HepG2 (cell line): ENCODE results near the gene GNPDA1. TPM values are rescaled to one million over a fixed set of nuclear protein-coding genes. Genes with fewer than 3 reads are reported as not detected.

Experiments
- ATAC-seq: fragments of 200-7000 bp; cut with Tn5 transposase; 3 replicates; pipeline ENCODE4 v1.9.1; 2020; ENCODE audit warnings: mild to moderate bottlenecking, moderate library complexity
- Bru-seq: library from RNA; stranded (reverse); fragments of 400-500 nt; gene quantifications from one replicate; lab custom pipeline; 2021; lab: Mats Ljungman, UMichigan
- BruChase-seq, 2 experiments: library from RNA; stranded (reverse); fragments of 400-500 nt; gene quantifications; one replicate each; lab custom pipeline; 2021; lab: Mats Ljungman, UMichigan
- BruUV-seq: library from RNA; stranded (reverse); fragments of 400-500 nt; replicated peaks from 2 replicates; lab custom pipeline; 2021; lab: Mats Ljungman, UMichigan
- CTCF ChIA-PET: fragments of 300-600 bp; formaldehyde crosslinking; extraction: SDS; loops from one replicate; lab custom pipeline; 2021; ENCODE audit warnings: low total read pairs, inconsistent platforms, low intra/inter-chr PET ratio; lab: Yijun Ruan, JAX
- POLR2A ChIA-PET: fragments of 350-600 bp; sonication (Branson Sonifier 250); formaldehyde crosslinking; loops from one replicate; lab custom pipeline; 2020; ENCODE audit warnings: antibody characterized with exemption, inconsistent platforms; lab: Yijun Ruan, JAX
- DNase-seq: peaks from one replicate; pipeline ENCODE4 v3.0.0-alpha.2; 2015; ENCODE audit warnings: low spot score
- FAIRE-seq: peaks from 3 replicates; lab custom pipeline; 2011; peaks lifted over from hg19 to GRCh38; lab: Jason Lieb, UNC
- H2AFZ ChIP-seq: one replicate; pipeline ENCODE4 v1.6.1; 2011; ENCODE audit warnings: low read length, inconsistent platforms
- H3K27ac ChIP-seq: fragments of 300-600 bp; 3 replicates; pipeline ENCODE4 v1.8.0; 2011; ENCODE audit warnings: mixed run types, mild to moderate bottlenecking, mixed read lengths, low read length, inconsistent platforms; ENCODE audit not compliant: insufficient read depth; ENCODE audit errors: extremely low read length
- H3K27me3 ChIP-seq, 2 experiments: fragments of 200-600 bp in 1 of 2; 2 replicates in 1 of 2; 3 replicates in 1 of 2; pipeline versions ENCODE4 v1.6.0 to v1.8.0; 2011; ENCODE audit warnings: low read length in 2 of 2, mild to moderate bottlenecking in 2 of 2, moderate library complexity in 2 of 2, inconsistent platforms in 1 of 2; ENCODE audit not compliant: insufficient read depth in 2 of 2, control insufficient read depth in 1 of 2
- H3K36me3 ChIP-seq, 2 experiments: fragments of 200-600 bp in 1 of 2; replicated peaks in 1 of 2; 2 replicates in 1 of 2; 3 replicates in 1 of 2; pipeline versions ENCODE4 v1.5.1 to v1.8.0; 2011; ENCODE audit warnings: low read length in 2 of 2, inconsistent platforms in 1 of 2; ENCODE audit not compliant: insufficient read depth in 2 of 2, control insufficient read depth in 1 of 2
- H3K4me1 ChIP-seq: 2 replicates; pipeline ENCODE4 v1.5.1; 2012; ENCODE audit warnings: low read length, inconsistent platforms; ENCODE audit not compliant: insufficient read depth
- H3K4me2 ChIP-seq: 2 replicates; pipeline ENCODE4 v1.6.0; 2011; ENCODE audit warnings: low read depth, low read length, inconsistent platforms
- H3K4me3 ChIP-seq, 3 experiments: fragments of 200-600 bp in 1 of 3; sonication (generic), shearing (Covaris generic) in 1 of 3; replicated peaks in 1 of 3; 2 replicates each; pipeline ENCODE4 v1.5.1; 2011 to 2016; ENCODE audit warnings: low read length in 3 of 3, inconsistent platforms in 2 of 3, low read depth in 2 of 3, mild to moderate bottlenecking in 2 of 3, control low read depth in 1 of 3, mixed read lengths in 1 of 3; ENCODE audit not compliant: insufficient read depth in 1 of 3
- H3K79me2 ChIP-seq: one replicate; pipeline ENCODE4 v1.6.1; 2011; ENCODE audit warnings: low read length, inconsistent platforms; ENCODE audit not compliant: insufficient read depth
- H3K9ac ChIP-seq: 2 replicates; pipeline ENCODE4 v1.6.0; 2011; ENCODE audit warnings: mild to moderate bottlenecking, low read depth, low read length, inconsistent platforms; ENCODE audit not compliant: insufficient read depth
- H3K9me3 ChIP-seq: 2 replicates; pipeline ENCODE4 v1.5.1; 2012; ENCODE audit warnings: mild to moderate bottlenecking, low read length
- H4K20me1 ChIP-seq: 2 replicates; pipeline ENCODE4 v1.6.0; 2011; ENCODE audit warnings: inconsistent platforms, mild to moderate bottlenecking, low read length, moderate library complexity; ENCODE audit not compliant: insufficient read depth
- BHLHE40 ChIP-seq: IDR thresholded peaks from 2 replicates; pipeline ENCODE4 v1.6.1; 2011; ENCODE audit warnings: low read length, improper control_type of control experiment
- CBFB ChIP-seq: sonication (generic); formaldehyde crosslinking; IDR thresholded peaks from 2 replicates; pipeline ENCODE4 v1.4.0; 2020; ENCODE audit warnings: missing genetic modification reagents
- HNF4G ChIP-seq, 2 experiments: sonication (generic) in 1 of 2; formaldehyde crosslinking in 1 of 2; IDR thresholded peaks; 2 replicates each; pipeline versions ENCODE4 v1.4.0 to v1.6.1; 2011 to 2020; ENCODE audit warnings: borderline replicate concordance in 2 of 2, low read depth in 2 of 2, mild to moderate bottlenecking in 2 of 2, low read length in 1 of 2, missing genetic modification reagents in 1 of 2, moderate library complexity in 1 of 2
- KDM2A ChIP-seq: sonication (generic); formaldehyde crosslinking; IDR thresholded peaks from 2 replicates; pipeline ENCODE4 v1.4.0; 2020; ENCODE audit warnings: low read depth, missing genetic modification reagents, borderline replicate concordance
- KLF9 ChIP-seq: IDR thresholded peaks from 2 replicates; pipeline ENCODE4 v1.6.1; 2016; ENCODE audit warnings: low read depth
- MXI1 ChIP-seq: IDR thresholded peaks from 3 replicates; pipeline ENCODE4 v1.6.1; 2012; ENCODE audit warnings: low read depth, low read length, inconsistent platforms, borderline replicate concordance
- PHF8 ChIP-seq: sonication (generic); formaldehyde crosslinking; IDR thresholded peaks from 2 replicates; pipeline ENCODE4 v1.5.0; 2020; ENCODE audit warnings: missing genetic modification reagents
- PRMT3 ChIP-seq: sonication (generic); formaldehyde crosslinking; IDR thresholded peaks from 2 replicates; pipeline ENCODE4 v1.8.1; 2022; ENCODE audit warnings: low read depth, mild to moderate bottlenecking, moderate library complexity, missing genetic modification reagents, borderline replicate concordance
- ZNF160 ChIP-seq: sonication (generic); formaldehyde crosslinking; IDR thresholded peaks from 2 replicates; pipeline ENCODE4 v1.8.0; 2022; ENCODE audit warnings: mild to moderate bottlenecking, inconsistent platforms, missing genetic modification reagents
- ZNF256 ChIP-seq: sonication (generic); formaldehyde crosslinking; conservative IDR thresholded peaks from 2 replicates; pipeline ENCODE4 v1.4.0; 2020; ENCODE audit warnings: missing genetic modification reagents
- ZNF747 ChIP-seq: sonication (generic); formaldehyde crosslinking; IDR thresholded peaks from 2 replicates; pipeline ENCODE4 v1.8.1; 2023; ENCODE audit warnings: missing genetic modification reagents, mild to moderate bottlenecking, borderline replicate concordance
- WGBS: methylation state at CpG from one replicate; pipeline ENCODE4 v1.1.6; 2017; ENCODE audit warnings: low lambda C conversion rate; 5-methylcytosine and 5-hydroxymethylcytosine counted together
- in situ Hi-C: cut with HindIII; loops from 2 replicates; pipeline ENCODE4 v1.10.0; 2017; ENCODE audit warnings: low pct_unique_long_range_greater_than_20kb; ENCODE audit not compliant: extremely low pct_ligation_motif_present
- intact Hi-C: fragments of 100-400 bp; cut with micrococcal nuclease; formaldehyde crosslinking; loops from one replicate; pipeline ENCODE4 v1.10.0; 2022; ENCODE audit not compliant: unreplicated experiment
- long read RNA-seq, 2 experiments: library from RNA in 1 of 2; library from polyadenylated mRNA in 1 of 2; stranded (forward) in 1 of 2; unstranded in 1 of 2; transcript quantifications; one replicate each; pipeline ENCODE4 v2.0.0, GENCODE V29; 2019 to 2022
- polyA minus RNA-seq, 3 experiments: library from RNA; depleted of rRNA, polyadenylated mRNA; stranded (reverse); fragments of >200 nt; gene quantifications; 2 replicates each; pipeline ENCODE4 v1.2.3, GENCODE V29; 2011; ENCODE audit warnings: low replicate concordance in 1 of 3
- polyA plus RNA-seq, 8 experiments: library from polyadenylated mRNA; depleted of rRNA in 3 of 8; stranded (reverse) in 7 of 8; unstranded in 1 of 8; fragments of >200 nt; fragmentation: Illumina TruSeq in 4 of 8; extraction: Trizol in 4 of 8; gene quantifications; 2 replicates each; pipeline versions ENCODE4 v1.2.1 to v1.2.3, GENCODE V29; 2011 to 2016; ENCODE audit warnings: low read depth in 4 of 8, missing spikeins in 1 of 8, mixed read lengths in 1 of 8; ENCODE audit not compliant: insufficient read depth in 1 of 8
- total RNA-seq, 5 experiments: library from RNA; depleted of rRNA; stranded (reverse); fragments of >200 nt; fragmentation: Illumina TruSeq; extraction: Trizol; gene quantifications; 2 replicates each; pipeline ENCODE4 v1.2.3, GENCODE V29; 2016; ENCODE audit warnings: low read depth in 1 of 5
- TF ChIP-seq, protein P1 (sequence below): sonication (generic); formaldehyde crosslinking; IDR thresholded peaks from 2 replicates; pipeline ENCODE4 v1.4.0; 2020; ENCODE audit warnings: missing genetic modification reagents, mild to moderate bottlenecking, borderline replicate concordance

GNPDA1 gene
- total RNA-seq (2016; rRNA removed; fragmentation: Illumina TruSeq; extraction: Trizol) (54.1 and 74.9 TPM in 2 replicates), polyA plus RNA-seq (2011; rRNA removed) (6.0 and 6.1 TPM in 2 replicates), polyA minus RNA-seq (2011; rRNA and poly(A)+ RNA removed; ENCODE audit: low replicate concordance) (8.0 and 21.3 TPM in 2 replicates), Bru-seq, nascent RNA (percentile 61 among the genes with signal in this experiment), BruChase-seq, experiment 1, labeled RNA remaining after a 6-hour chase (percentile 76 among the genes with signal in this experiment), BruChase-seq, experiment 2, labeled RNA remaining after a 2-hour chase (percentile 65 among the genes with signal in this experiment)
- 12.0 TPM in 2 replicates for total RNA-seq (2016; cell fraction: cytosol; rRNA removed; fragmentation: Illumina TruSeq; extraction: Trizol; ENCODE audit: low read depth)
- 54.7 and 81.4 TPM in 2 replicates for total RNA-seq (2016; cell fraction: insoluble cytoplasmic fraction; rRNA removed; fragmentation: Illumina TruSeq; extraction: Trizol)
- total RNA-seq (2016; cell fraction: membrane; rRNA removed; fragmentation: Illumina TruSeq; extraction: Trizol) = 35.9 and 36.6 TPM in 2 replicates
- total RNA-seq (2016; cell fraction: nucleus; rRNA removed; fragmentation: Illumina TruSeq; extraction: Trizol) = 23.2 and 24.6 TPM in 2 replicates
- 9.3 and 10.6 TPM in 2 replicates for polyA plus RNA-seq (2011; cell fraction: cytosol; rRNA removed)
- 10.6 and 11.6 TPM in 2 replicates for polyA plus RNA-seq (2011; cell fraction: nucleus; rRNA removed)
- 23.3 and 24.2 TPM in 2 replicates for polyA plus RNA-seq (2012)
- polyA plus RNA-seq (2016; cell fraction: cytosol; fragmentation: Illumina TruSeq; extraction: Trizol; ENCODE audit: low read depth) = 11.3 and 13.9 TPM in 2 replicates
- 76.4 and 81.8 TPM in 2 replicates for polyA plus RNA-seq (2016; cell fraction: insoluble cytoplasmic fraction; fragmentation: Illumina TruSeq; extraction: Trizol; ENCODE audit: low read depth)
- polyA plus RNA-seq (2016; cell fraction: membrane; fragmentation: Illumina TruSeq; extraction: Trizol; ENCODE audit: low read depth) = 25.0 and 27.1 TPM in 2 replicates
- polyA plus RNA-seq (2016; cell fraction: nucleus; fragmentation: Illumina TruSeq; extraction: Trizol; ENCODE audit: insufficient read depth, low read depth) = 37.8 and 39.9 TPM in 2 replicates
- 8.3 and 13.9 TPM in 2 replicates for polyA minus RNA-seq (2011; cell fraction: cytosol; rRNA and poly(A)+ RNA removed)
- polyA minus RNA-seq (2011; cell fraction: nucleus; rRNA and poly(A)+ RNA removed) = 9.8 and 11.8 TPM in 2 replicates
- long read RNA-seq, experiment 1, transcript GNPDA1-210 (6 exons, 2,980 nt) = minor isoform, 11 of 86 reads
- long read RNA-seq, experiment 1, transcript GNPDA1-201 (7 exons, 2,273 nt) = major isoform, 64 of 86 reads
- long read RNA-seq, experiment 1, partial matches to known transcripts = 4 of 86 reads
- long read RNA-seq, experiment 1, other reads (novel, unspliced or antisense) = 5 of 86 reads
- long read RNA-seq, experiment 2, transcript GNPDA1-201 (7 exons, 2,273 nt) = minor isoform, 19 of 73 reads
- long read RNA-seq, experiment 2, transcript GNPDA1-210 (6 exons, 2,980 nt) = major isoform, 24 of 73 reads
- long read RNA-seq, experiment 2, partial matches to known transcripts = 6 of 73 reads
- long read RNA-seq, experiment 2, other reads (novel, unspliced or antisense) = 24 of 73 reads

- peak within 1 kb of the TSS; percentile 99 for H3K4me2 ChIP-seq
- H4K20me1 ChIP-seq = no peaks in the 10 kb centered on the region
- peaks cover 0 to 5% of the 10 kb centered on the region in 2 experiments; a peak in 1 of 5 replicates for H3K27me3 ChIP-seq
- peak within 1 kb of the TSS; percentile 66 to 82 (median 68); a peak in 5 of 6 replicates for H3K4me3 ChIP-seq
- peak within 1 kb of the TSS; percentile 82 for H3K9ac ChIP-seq
- DNase-seq (peak; percentile 50), ATAC-seq (peak; percentile 91), FAIRE-seq (no peak)
- no peaks in the 10 kb centered on the region for H3K79me2 ChIP-seq
- peak within 1 kb of the TSS; percentile 2 for H2AFZ ChIP-seq
- BruUV-seq = no TSS peak
- no peaks in the 10 kb centered on the region for H3K9me3 ChIP-seq
- POLR2A ChIA-PET = interaction anchor here (0.7 to 2.2 kb wide), 8 partner anchors 9 to 89 kb away, joined by 3 to 12 read pairs (median 7); partner anchors contain the start of genes DELE1 and RNF14
- H3K36me3 ChIP-seq = peaks cover 0 to 3% of the 10 kb centered on the region in 2 experiments; a peak in 1 of 5 replicates
- intact Hi-C loops (no loop called here), in situ Hi-C loops (no loop called here)
- CTCF ChIA-PET = interaction anchor here (1.3 kb wide), 1 partner anchor 348 kb away, joined by 3 read pairs; no protein-coding TSS in a partner anchor
- peaks cover 43% of the 10 kb centered on the region for H3K4me1 ChIP-seq
- peak within 1 kb of the TSS; percentile 70 for H3K27ac ChIP-seq
- WGBS = 3% methylated on average over 22 of the region's 58 CpGs
- peak; percentile 83 for TF ChIP-seq PHF8 (CRISPR knock-in tag)
- TF ChIP-seq KDM2A (CRISPR knock-in tag) = peak; percentile 65; the same call in 1 of the 2 replicates
- TF ChIP-seq CBFB = no peak
- TF ChIP-seq KLF9 (CRISPR knock-in tag) = no peak
- TF ChIP-seq HNF4G (IDR thresholded peaks at IDR 0.05; ENCODE audit: borderline replicate concordance, low read depth, low read length) = no peak
- TF ChIP-seq HNF4G (CRISPR knock-in tag; IDR thresholded peaks at IDR 0.05; ENCODE audit: borderline replicate concordance, low read depth) = no peak
- 0 out of 3 replicates have a peak, but pooled peaks have one; percentile 39 for TF ChIP-seq MXI1
- TF ChIP-seq BHLHE40 = peak; percentile 92
- TF ChIP-seq, protein P1, sequence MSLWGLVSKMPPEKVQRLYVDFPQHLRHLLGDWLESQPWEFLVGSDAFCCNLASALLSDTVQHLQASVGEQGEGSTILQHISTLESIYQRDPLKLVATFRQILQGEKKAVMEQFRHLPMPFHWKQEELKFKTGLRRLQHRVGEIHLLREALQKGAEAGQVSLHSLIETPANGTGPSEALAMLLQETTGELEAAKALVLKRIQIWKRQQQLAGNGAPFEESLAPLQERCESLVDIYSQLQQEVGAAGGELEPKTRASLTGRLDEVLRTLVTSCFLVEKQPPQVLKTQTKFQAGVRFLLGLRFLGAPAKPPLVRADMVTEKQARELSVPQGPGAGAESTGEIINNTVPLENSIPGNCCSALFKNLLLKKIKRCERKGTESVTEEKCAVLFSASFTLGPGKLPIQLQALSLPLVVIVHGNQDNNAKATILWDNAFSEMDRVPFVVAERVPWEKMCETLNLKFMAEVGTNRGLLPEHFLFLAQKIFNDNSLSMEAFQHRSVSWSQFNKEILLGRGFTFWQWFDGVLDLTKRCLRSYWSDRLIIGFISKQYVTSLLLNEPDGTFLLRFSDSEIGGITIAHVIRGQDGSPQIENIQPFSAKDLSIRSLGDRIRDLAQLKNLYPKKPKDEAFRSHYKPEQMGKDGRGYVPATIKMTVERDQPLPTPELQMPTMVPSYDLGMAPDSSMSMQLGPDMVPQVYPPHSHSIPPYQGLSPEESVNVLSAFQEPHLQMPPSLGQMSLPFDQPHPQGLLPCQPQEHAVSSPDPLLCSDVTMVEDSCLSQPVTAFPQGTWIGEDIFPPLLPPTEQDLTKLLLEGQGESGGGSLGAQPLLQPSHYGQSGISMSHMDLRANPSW (CRISPR knock-in tag) = no peak
- TF ChIP-seq ZNF160 (CRISPR knock-in tag) = no peak; the same call in 1 of the 2 replicates
- no peak for TF ChIP-seq PRMT3 (CRISPR knock-in tag)
- TF ChIP-seq ZNF747 (CRISPR knock-in tag) = no peak
- no peak for TF ChIP-seq ZNF256
Measured at GRCh38 chr5:142012792-142013388, at the start of gene GNPDA1. Gene GNPDA1, minus strand, starts transcription at chr5:142013027. Its CDS starts 992 bp downstream, at chr5:142012035.
